Testis (tissue), 3 donors: ENCODE measurements around the gene RAPGEF4. TPM values are rescaled to one million over a fixed set of nuclear protein-coding genes. Genes with fewer than 3 reads are reported as not detected.

ENCODE experiments used
- DNase-seq: peaks from one replicate; pipeline ENCODE4 v3.0.0-alpha.2; 2019
- H3K27ac ChIP-seq, 2 donors: fragments of 200-600 bp; sonication (generic); one replicate each; pipeline ENCODE4 v1.5.1; 2019
- H3K27me3 ChIP-seq: fragments of 200-600 bp; sonication (generic); one replicate; pipeline ENCODE4 v1.5.1; 2019
- H3K36me3 ChIP-seq: fragments of 200-600 bp; sonication (generic); one replicate; pipeline ENCODE4 v1.5.1; 2017; ENCODE audit warnings: low read depth; ENCODE audit errors: missing control alignments
- H3K4me1 ChIP-seq: fragments of 200-600 bp; sonication (generic); one replicate; pipeline ENCODE4 v1.5.1; 2019
- H3K4me3 ChIP-seq, 2 donors: fragments of 200-600 bp; sonication (generic); one replicate each; pipeline ENCODE4 v1.5.1; 2017 to 2019
- H3K9me3 ChIP-seq: fragments of 200-600 bp; sonication (generic); one replicate; pipeline ENCODE4 v1.5.1; 2017
- POLR2A ChIP-seq: fragments of 450-650 bp; IDR thresholded peaks from one replicate; pipeline ENCODE4 v1.6.1; 2017; ENCODE audit warnings: antibody characterized with exemption, mild to moderate bottlenecking, moderate library complexity
- WGBS, 2 donors: methylation state at CpG; one replicate each; pipeline ENCODE4 v1.1.5; 2018; 5-methylcytosine and 5-hydroxymethylcytosine counted together
- intact Hi-C: fragments of 100-400 bp; cut with DNase I; formaldehyde crosslinking; loops from one replicate; pipeline ENCODE4 v1.15.1; 2023; ENCODE audit warnings: low total_unique reads
- polyA plus RNA-seq: library from polyadenylated mRNA; stranded (reverse); fragments of 350-450 nt; fragmentation: Illumina TruSeq; extraction: RNeasy Lipid Tissue Mini Kit (QIAGEN cat#74804); gene quantifications from one replicate; pipeline ENCODE4 v1.2.3, GENCODE V29; 2014; ENCODE audit warnings: low read depth, low replicate concordance; ENCODE audit not compliant: insufficient read depth
- total RNA-seq, 2 donors: library from RNA; depleted of rRNA; stranded (reverse); fragments of >200 nt; gene quantifications; one replicate each; pipeline ENCODE4 v1.2.3, GENCODE V29; 2016
- TF ChIP-seq, protein P1 (sequence below), 3 experiments: fragments of 450-650 bp in 2 of 3; fragments of 200-600 bp in 1 of 3; sonication (generic) in 1 of 3; IDR thresholded peaks; one replicate each; pipeline ENCODE4 v1.5.1; 2016 to 2019; ENCODE audit warnings: antibody characterized with exemption in 3 of 3, mild to moderate bottlenecking in 2 of 3, moderate library complexity in 1 of 3

The RAPGEF4 gene
- total and polyA plus RNA-seq, 3 donors from 2014 or later: 14.3 to 42.6 (median 22.5) TPM

GRCh38 chr2:172877826-172878225 is 142.2 kb downstream of the RAPGEF4 start:
- Histone ChIP-seq H3K4me3 (no peak overlapping the region), H3K36me3 (no peaks in the 10 kb centered on the region), H3K9me3 (no peaks in the 10 kb centered on the region), H3K27me3 (no peaks in the 10 kb centered on the region), H3K27ac (no peak overlapping the region), H3K4me1 (no peaks in the 10 kb centered on the region)
- 62 to 76% methylated on average over 2 of the region's 2 CpGs for WGBS, 2 donors
- DNase-seq: no peak
- TF ChIP-seq POLR2A: no peak
- TF ChIP-seq, protein P1, sequence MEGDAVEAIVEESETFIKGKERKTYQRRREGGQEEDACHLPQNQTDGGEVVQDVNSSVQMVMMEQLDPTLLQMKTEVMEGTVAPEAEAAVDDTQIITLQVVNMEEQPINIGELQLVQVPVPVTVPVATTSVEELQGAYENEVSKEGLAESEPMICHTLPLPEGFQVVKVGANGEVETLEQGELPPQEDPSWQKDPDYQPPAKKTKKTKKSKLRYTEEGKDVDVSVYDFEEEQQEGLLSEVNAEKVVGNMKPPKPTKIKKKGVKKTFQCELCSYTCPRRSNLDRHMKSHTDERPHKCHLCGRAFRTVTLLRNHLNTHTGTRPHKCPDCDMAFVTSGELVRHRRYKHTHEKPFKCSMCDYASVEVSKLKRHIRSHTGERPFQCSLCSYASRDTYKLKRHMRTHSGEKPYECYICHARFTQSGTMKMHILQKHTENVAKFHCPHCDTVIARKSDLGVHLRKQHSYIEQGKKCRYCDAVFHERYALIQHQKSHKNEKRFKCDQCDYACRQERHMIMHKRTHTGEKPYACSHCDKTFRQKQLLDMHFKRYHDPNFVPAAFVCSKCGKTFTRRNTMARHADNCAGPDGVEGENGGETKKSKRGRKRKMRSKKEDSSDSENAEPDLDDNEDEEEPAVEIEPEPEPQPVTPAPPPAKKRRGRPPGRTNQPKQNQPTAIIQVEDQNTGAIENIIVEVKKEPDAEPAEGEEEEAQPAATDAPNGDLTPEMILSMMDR (IDR thresholded peaks at IDR 0.05): no peak
- intact Hi-C loops: no loop called here

DNA sequence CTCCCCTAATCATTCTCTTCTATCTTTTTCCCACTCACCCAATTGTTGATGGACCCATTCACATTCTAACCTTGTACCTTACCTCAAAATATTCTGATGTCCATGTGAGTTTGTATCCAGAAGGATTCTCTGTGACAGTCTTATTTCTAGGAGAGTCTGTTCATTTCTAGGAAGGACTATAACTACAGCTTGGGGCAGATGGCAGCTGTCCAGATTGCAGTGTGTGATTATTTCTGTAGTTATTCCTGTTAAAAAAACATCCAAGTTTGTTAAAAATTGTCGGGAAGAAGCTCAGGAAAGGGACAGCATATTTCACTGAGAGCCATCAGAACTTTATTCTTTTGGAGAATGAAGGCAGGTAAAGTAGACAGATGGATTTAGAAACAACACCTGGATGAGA is 142.6 kb downstream of the RAPGEF4 start:
- no peak overlapping the region for H3K4me3 ChIP-seq
- no peaks in the 10 kb centered on the region for H3K4me1 ChIP-seq
- H3K27ac ChIP-seq: no peak overlapping the region
- H3K27me3 ChIP-seq: no peaks in the 10 kb centered on the region
- H3K36me3 ChIP-seq: no peaks in the 10 kb centered on the region
- TF ChIP-seq POLR2A: no peak
- TF ChIP-seq, protein P1 (IDR thresholded peaks at IDR 0.05): no peak
- no peak for DNase-seq
- 25 to 46% methylated on average over 1 of the region's 1 CpG for WGBS, 2 donors
- H3K9me3 ChIP-seq: no peaks in the 10 kb centered on the region
- intact Hi-C loops: no loop called here

DNA sequence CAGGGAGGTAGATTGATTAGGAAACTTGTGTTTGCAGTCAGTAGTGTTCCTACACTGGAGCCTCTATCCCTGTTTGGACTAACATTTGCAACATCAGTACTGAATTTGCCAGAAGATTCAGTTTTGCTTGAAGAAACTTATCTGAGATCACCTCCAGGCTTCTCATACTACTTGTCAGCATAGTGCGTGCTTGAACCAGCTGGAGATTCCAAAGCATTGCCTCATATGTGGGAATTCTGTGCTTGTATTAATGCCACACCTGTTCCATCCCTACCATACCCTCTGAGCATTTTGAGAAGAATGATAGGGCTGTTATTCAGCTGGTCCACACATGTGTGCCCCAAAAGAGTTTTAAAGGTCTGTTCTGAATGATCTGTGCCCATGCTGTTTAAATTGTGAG is 148.7 kb downstream of the RAPGEF4 start:
- WGBS, 2 donors: 90 to 100% methylated on average over 1 of the region's 1 CpG
- TF ChIP-seq POLR2A: no peak
- TF ChIP-seq, protein P1 (IDR thresholded peaks at IDR 0.05): no peak
- Histone ChIP-seq H3K4me3 (no peak overlapping the region), H3K36me3 (no peaks in the 10 kb centered on the region), H3K27ac (no peak overlapping the region), H3K27me3 (no peaks in the 10 kb centered on the region), H3K4me1 (peaks cover 5% of the 10 kb centered on the region), H3K9me3 (no peaks in the 10 kb centered on the region)
- intact Hi-C loops: no loop called here
- DNase-seq: no peak

DNA sequence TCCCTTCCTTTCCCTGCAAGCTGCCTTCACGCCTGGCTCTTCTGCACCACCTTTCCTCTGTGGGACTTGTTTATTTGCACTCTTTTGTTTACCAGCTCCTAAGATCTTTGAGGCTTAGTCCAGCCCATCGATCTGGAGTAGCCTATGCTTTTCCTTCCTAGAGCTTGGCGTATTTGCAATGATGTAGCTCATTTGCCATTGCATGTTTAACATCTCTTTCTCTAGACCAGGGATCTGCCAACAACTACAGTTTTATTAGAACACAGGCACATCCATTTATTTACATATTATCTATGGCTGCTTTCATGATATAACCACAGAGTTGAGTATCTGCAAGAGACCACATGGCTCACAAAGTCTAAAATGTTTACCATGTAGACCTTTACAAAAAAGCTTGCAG is 150.4 kb downstream of the RAPGEF4 start:
- no peak for TF ChIP-seq POLR2A
- TF ChIP-seq, protein P1 (IDR thresholded peaks at IDR 0.05): no peak
- Histone ChIP-seq H3K36me3 (no peaks in the 10 kb centered on the region), H3K27me3 (no peaks in the 10 kb centered on the region), H3K4me1 (peaks cover 5% of the 10 kb centered on the region), H3K4me3 (no peak overlapping the region), H3K9me3 (no peaks in the 10 kb centered on the region), H3K27ac (no peak overlapping the region)
- intact Hi-C loops: no loop called here
- no peak for DNase-seq
- WGBS, 2 donors: 87 to 94% methylated on average over 3 of the region's 3 CpGs

GRCh38 chr2:172887280-172887679 is 151.6 kb downstream of the RAPGEF4 start:
- intact Hi-C loops: no loop called here
- no peak overlapping the region for H3K4me3 ChIP-seq
- H3K27me3 ChIP-seq: no peaks in the 10 kb centered on the region
- TF ChIP-seq POLR2A: no peak
- TF ChIP-seq, protein P1 (IDR thresholded peaks at IDR 0.05): no peak
- H3K9me3 ChIP-seq: no peaks in the 10 kb centered on the region
- WGBS, 2 donors: 74 to 87% methylated on average over 2 of the region's 2 CpGs
- DNase-seq: no peak
- H3K4me1 ChIP-seq: peaks cover 5% of the 10 kb centered on the region
- H3K27ac ChIP-seq: no peak overlapping the region
- H3K36me3 ChIP-seq: no peaks in the 10 kb centered on the region
